Mesothelial cell of epicardium (in vitro differentiated cells): ENCODE data around the gene TTC39A. TPM values are rescaled to one million over a fixed set of nuclear protein-coding genes. Genes with fewer than 3 reads are reported as not detected.

Experiments used
- DNase-seq, 2 experiments: peaks; one replicate each; pipeline ENCODE4 v3.0.0; 2021; ENCODE audit warnings: low spot score in 2 of 2; ENCODE audit not compliant: unreplicated experiment in 2 of 2
- H3K27ac Mint-ChIP-seq: 2 replicates; pipeline ENCODE4 v1.8.0; 2021; ENCODE audit warnings: mixed read lengths
- H3K27me3 Mint-ChIP-seq: 2 replicates; pipeline ENCODE4 v1.8.0; 2021; ENCODE audit warnings: low read depth, mixed read lengths
- H3K36me3 Mint-ChIP-seq: 2 replicates; pipeline ENCODE4 v1.8.0; 2021; ENCODE audit warnings: mixed read lengths
- H3K4me1 Mint-ChIP-seq: 2 replicates; pipeline ENCODE4 v1.8.0; 2021; ENCODE audit warnings: mixed read lengths
- H3K4me3 Mint-ChIP-seq: 2 replicates; pipeline ENCODE4 v1.8.0; 2021; ENCODE audit warnings: mild to moderate bottlenecking, moderate library complexity, mixed read lengths
- H3K9me3 Mint-ChIP-seq: 2 replicates; pipeline ENCODE4 v1.8.0; 2021; ENCODE audit warnings: mixed read lengths
- CTCF ChIP-seq: fragments of 200-600 bp; sonication (generic); IDR thresholded peaks from one replicate; pipeline ENCODE4 v1.5.0; 2021; ENCODE audit warnings: antibody characterized with exemption; ENCODE audit not compliant: unreplicated experiment
- total RNA-seq: library from RNA; stranded (reverse); gene quantifications from 3 replicates; pipeline ENCODE4 v1.2.1, GENCODE V29; 2021

Gene TTC39A
- total RNA-seq, 1 donor from 2014 or later = 8.0 TPM

GRCh38 chr1:51328926-51329325 lies 1.4 kb downstream of the TTC39A start:
- Mint-ChIP-seq H3K4me1 (peaks cover 41% of the 10 kb centered on the region), H3K27me3 (peaks cover 12% of the 10 kb centered on the region), H3K9me3 (no peaks in the 10 kb centered on the region), H3K27ac (peak overlapping the region; percentile 43), H3K36me3 (no peaks in the 10 kb centered on the region), H3K4me3 (peak overlapping the region; percentile 66)
- DNase-seq = no peak
- no peak for TF ChIP-seq CTCF

- peaks cover 41% of the 10 kb centered on the region for H3K4me1 Mint-ChIP-seq
- no peaks in the 10 kb centered on the region for H3K36me3 Mint-ChIP-seq
- no peak overlapping the region for H3K4me3 Mint-ChIP-seq
- H3K27me3 Mint-ChIP-seq = peaks cover 12% of the 10 kb centered on the region
- no peaks in the 10 kb centered on the region for H3K9me3 Mint-ChIP-seq
- no peak for DNase-seq
- no peak overlapping the region for H3K27ac Mint-ChIP-seq
- no peak for TF ChIP-seq CTCF
Measured at GRCh38 chr1:51328279-51328678, 2.1 kb downstream of the TTC39A start.

DNA sequence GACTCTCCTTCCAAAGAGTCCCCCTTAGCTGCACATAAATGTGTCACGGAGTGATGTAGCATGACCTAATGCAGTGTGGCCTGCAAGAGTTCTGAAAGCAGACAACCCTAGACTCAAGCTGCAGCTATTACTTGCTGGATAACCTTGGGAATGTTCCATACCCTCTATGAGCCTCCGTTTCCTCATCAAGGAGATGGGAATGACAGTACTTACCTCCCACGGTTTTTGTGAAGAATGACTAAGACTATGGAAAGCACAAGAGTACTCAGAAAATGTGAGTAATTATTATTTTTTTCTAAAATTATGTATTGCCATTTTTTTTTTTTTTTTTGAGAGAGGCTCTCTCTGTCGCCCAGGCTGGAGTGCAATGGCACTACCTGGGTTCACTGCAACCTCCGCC lies 3.0 kb downstream of the TTC39A start:
- Mint-ChIP-seq H3K36me3 (no peaks in the 10 kb centered on the region), H3K27me3 (peaks cover 12% of the 10 kb centered on the region), H3K27ac (no peak overlapping the region), H3K4me1 (peaks cover 41% of the 10 kb centered on the region), H3K9me3 (no peaks in the 10 kb centered on the region), H3K4me3 (no peak overlapping the region)
- no peak for DNase-seq
- no peak for TF ChIP-seq CTCF

DNA sequence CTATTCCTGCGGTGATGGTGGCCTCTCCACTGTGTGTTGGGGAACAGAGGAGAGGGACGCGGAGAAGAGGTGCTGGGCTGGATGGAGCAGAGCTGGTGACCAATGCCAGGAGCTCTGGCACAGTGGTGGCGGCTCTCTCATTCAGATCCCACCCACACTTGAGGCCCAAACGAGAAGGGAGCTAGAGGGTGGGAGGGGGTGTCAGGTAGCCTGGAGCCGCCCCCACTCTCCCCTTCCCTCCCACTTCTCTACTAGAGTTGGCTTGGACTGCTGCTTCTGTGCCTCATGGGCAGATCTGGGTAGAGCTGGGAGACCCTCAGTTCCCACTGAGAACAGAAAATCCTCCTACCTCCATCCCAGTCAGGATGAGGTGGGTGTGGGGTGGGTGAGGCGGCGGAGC lies 3.5 kb downstream of the TTC39A start:
- H3K4me1 Mint-ChIP-seq = peaks cover 41% of the 10 kb centered on the region
- H3K4me3 Mint-ChIP-seq = no peak overlapping the region
- no peak overlapping the region for H3K27ac Mint-ChIP-seq
- no peaks in the 10 kb centered on the region for H3K9me3 Mint-ChIP-seq
- H3K36me3 Mint-ChIP-seq = no peaks in the 10 kb centered on the region
- H3K27me3 Mint-ChIP-seq = peaks cover 12% of the 10 kb centered on the region
- DNase-seq = no peak
- TF ChIP-seq CTCF = no peak

GRCh38 chr1:51325878-51326755 lies 4.2 kb downstream of the TTC39A start:
- no peaks in the 10 kb centered on the region for H3K9me3 Mint-ChIP-seq
- H3K4me1 Mint-ChIP-seq = peaks cover 35% of the 10 kb centered on the region
- H3K36me3 Mint-ChIP-seq = no peaks in the 10 kb centered on the region
- peak overlapping the region; percentile 73 for H3K27ac Mint-ChIP-seq
- H3K27me3 Mint-ChIP-seq = peaks cover 10% of the 10 kb centered on the region
- H3K4me3 Mint-ChIP-seq = no peak overlapping the region
- no peak for DNase-seq
- TF ChIP-seq CTCF = no peak
